HEK293 (cell line): ENCODE data around the gene LTN1.

Source experiments
- EGR2 ChIP-seq: fragments of 450-650 bp; formaldehyde crosslinking; IDR thresholded peaks from 2 replicates; pipeline ENCODE4 v1.5.1; 2016; ENCODE audit warnings: low read depth, missing biosample characterization, missing genetic modification characterization
- ELK4 ChIP-seq: IDR thresholded peaks from 2 replicates; pipeline ENCODE4 v1.6.1; 2011; ENCODE audit warnings: mild to moderate bottlenecking, low read depth, low read length, borderline replicate concordance
- IKZF3 ChIP-seq: fragments of 450-650 bp; IDR thresholded peaks from 2 replicates; pipeline ENCODE4 v1.5.0; 2018; ENCODE audit warnings: missing biosample characterization, mild to moderate bottlenecking, missing genetic modification characterization, moderate library complexity
- KLF7 ChIP-seq: fragments of 450-650 bp; formaldehyde crosslinking; IDR thresholded peaks from 2 replicates; pipeline ENCODE4 v1.5.1; 2016; ENCODE audit warnings: missing biosample characterization, missing genetic modification characterization, borderline replicate concordance
- KLF9 ChIP-seq: fragments of 450-650 bp; formaldehyde crosslinking; IDR thresholded peaks from 2 replicates; pipeline ENCODE4 v1.5.1; 2016; ENCODE audit warnings: missing biosample characterization, missing genetic modification characterization, low read depth
- PRDM6 ChIP-seq: fragments of 450-650 bp; formaldehyde crosslinking; IDR thresholded peaks from 2 replicates; pipeline ENCODE4 v1.5.1; 2017; ENCODE audit warnings: missing biosample characterization, missing genetic modification characterization
- SCRT2 ChIP-seq: fragments of 450-650 bp; formaldehyde crosslinking; IDR thresholded peaks from 2 replicates; pipeline ENCODE4 v1.5.1; 2016; ENCODE audit warnings: missing biosample characterization, missing genetic modification characterization
- SP7 ChIP-seq: fragments of 450-650 bp; formaldehyde crosslinking; IDR thresholded peaks from 2 replicates; pipeline ENCODE4 v1.5.1; 2016; ENCODE audit warnings: missing biosample characterization, missing genetic modification characterization
- TRIM28 ChIP-seq: IDR thresholded peaks from 2 replicates; pipeline ENCODE4 v1.6.1; 2011; ENCODE audit warnings: low read length, control low read depth, borderline replicate concordance
- WT1 ChIP-seq: fragments of 450-650 bp; formaldehyde crosslinking; IDR thresholded peaks from 2 replicates; pipeline ENCODE4 v1.5.1; 2016; ENCODE audit warnings: missing biosample characterization, missing genetic modification characterization
- ZBTB20 ChIP-seq: fragments of 450-650 bp; formaldehyde crosslinking; IDR thresholded peaks from 2 replicates; pipeline ENCODE4 v1.5.1; 2016; ENCODE audit warnings: missing biosample characterization, missing genetic modification characterization
- ZBTB48 ChIP-seq: fragments of 450-650 bp; formaldehyde crosslinking; IDR thresholded peaks from 2 replicates; pipeline ENCODE4 v1.5.1; 2016; ENCODE audit warnings: missing biosample characterization, missing genetic modification characterization
- ZBTB6 ChIP-seq: fragments of 450-650 bp; formaldehyde crosslinking; IDR thresholded peaks from 2 replicates; pipeline ENCODE4 v1.5.1; 2017; ENCODE audit warnings: missing biosample characterization, missing genetic modification characterization
- ZBTB8A ChIP-seq: fragments of 450-650 bp; formaldehyde crosslinking; IDR thresholded peaks from 2 replicates; pipeline ENCODE4 v1.5.1; 2016; ENCODE audit warnings: missing biosample characterization, missing genetic modification characterization
- ZFP69B ChIP-seq: fragments of 450-650 bp; formaldehyde crosslinking; IDR thresholded peaks from 2 replicates; pipeline ENCODE4 v1.5.1; 2016; ENCODE audit warnings: missing biosample characterization, missing genetic modification characterization
- ZNF112 ChIP-seq: fragments of 450-650 bp; formaldehyde crosslinking; IDR thresholded peaks from 2 replicates; pipeline ENCODE4 v1.5.0; 2017; ENCODE audit warnings: missing biosample characterization, missing genetic modification characterization
- ZNF121 ChIP-seq: fragments of 450-650 bp; formaldehyde crosslinking; IDR thresholded peaks from 2 replicates; pipeline ENCODE4 v1.5.1; 2016; ENCODE audit warnings: missing biosample characterization, missing genetic modification characterization
- ZNF132 ChIP-seq: fragments of 450-650 bp; formaldehyde crosslinking; IDR thresholded peaks from 2 replicates; pipeline ENCODE4 v1.5.1; 2017; ENCODE audit warnings: missing biosample characterization, missing genetic modification characterization, borderline replicate concordance
- ZNF184 ChIP-seq: fragments of 450-650 bp; IDR thresholded peaks from 2 replicates; pipeline ENCODE4 v1.5.1; 2018; ENCODE audit warnings: missing biosample characterization, mild to moderate bottlenecking, missing genetic modification characterization
- ZNF274 ChIP-seq, 2 experiments: fragments of 200-500 bp in 1 of 2; fragments of 450-650 bp in 1 of 2; sonication (Bioruptor generic) in 1 of 2; formaldehyde crosslinking in 1 of 2; IDR thresholded peaks; 2 replicates each; pipeline versions ENCODE4 v1.5.1 to v1.6.1; 2014 to 2016; ENCODE audit warnings: borderline replicate concordance in 1 of 2, inconsistent platforms in 1 of 2, low read length in 1 of 2, missing biosample characterization in 1 of 2, missing genetic modification characterization in 1 of 2
- ZNF391 ChIP-seq: fragments of 450-650 bp; formaldehyde crosslinking; IDR thresholded peaks from 2 replicates; pipeline ENCODE4 v1.5.1; 2016; ENCODE audit warnings: low read depth, missing biosample characterization, missing genetic modification characterization, borderline replicate concordance
- ZNF394 ChIP-seq: fragments of 450-650 bp; formaldehyde crosslinking; IDR thresholded peaks from 2 replicates; pipeline ENCODE4 v1.5.1; 2016; ENCODE audit warnings: missing biosample characterization, missing genetic modification characterization, mild to moderate bottlenecking, moderate library complexity, borderline replicate concordance
- ZNF501 ChIP-seq: fragments of 450-650 bp; formaldehyde crosslinking; IDR thresholded peaks from 2 replicates; pipeline ENCODE4 v1.5.1; 2016; ENCODE audit warnings: missing biosample characterization, missing genetic modification characterization
- ZNF530 ChIP-seq: fragments of 450-650 bp; formaldehyde crosslinking; IDR thresholded peaks from 2 replicates; pipeline ENCODE4 v1.5.1; 2016; ENCODE audit warnings: low read depth, missing biosample characterization, missing genetic modification characterization
- ZNF548 ChIP-seq: fragments of 450-650 bp; formaldehyde crosslinking; IDR thresholded peaks from 2 replicates; pipeline ENCODE4 v1.5.1; 2016; ENCODE audit warnings: missing biosample characterization, missing genetic modification characterization
- ZNF555 ChIP-seq: fragments of 450-650 bp; formaldehyde crosslinking; conservative IDR thresholded peaks from 2 replicates; pipeline ENCODE4 v1.5.1; 2017; ENCODE audit warnings: missing biosample characterization, mild to moderate bottlenecking, missing genetic modification characterization, inconsistent platforms
- ZNF610 ChIP-seq: fragments of 450-650 bp; formaldehyde crosslinking; IDR thresholded peaks from 2 replicates; pipeline ENCODE4 v1.5.1; 2016; ENCODE audit warnings: missing biosample characterization, missing genetic modification characterization, borderline replicate concordance
- ZNF701 ChIP-seq: fragments of 450-650 bp; formaldehyde crosslinking; IDR thresholded peaks from 2 replicates; pipeline ENCODE4 v1.5.1; 2016; ENCODE audit warnings: missing biosample characterization, missing genetic modification characterization
- ZXDB ChIP-seq: fragments of 450-650 bp; formaldehyde crosslinking; IDR thresholded peaks from 2 replicates; pipeline ENCODE4 v1.5.1; 2016; ENCODE audit warnings: missing biosample characterization, missing genetic modification characterization
- TF ChIP-seq, protein P1 (sequence below): fragments of 450-650 bp; formaldehyde crosslinking; IDR thresholded peaks from 2 replicates; pipeline ENCODE4 v1.5.1; 2016; ENCODE audit warnings: missing biosample characterization, missing genetic modification characterization
- TF ChIP-seq, protein P2 (sequence below): fragments of 450-650 bp; formaldehyde crosslinking; IDR thresholded peaks from 2 replicates; pipeline ENCODE4 v1.5.1; 2016; ENCODE audit warnings: missing biosample characterization, missing genetic modification characterization

Gene LTN1

DNA sequence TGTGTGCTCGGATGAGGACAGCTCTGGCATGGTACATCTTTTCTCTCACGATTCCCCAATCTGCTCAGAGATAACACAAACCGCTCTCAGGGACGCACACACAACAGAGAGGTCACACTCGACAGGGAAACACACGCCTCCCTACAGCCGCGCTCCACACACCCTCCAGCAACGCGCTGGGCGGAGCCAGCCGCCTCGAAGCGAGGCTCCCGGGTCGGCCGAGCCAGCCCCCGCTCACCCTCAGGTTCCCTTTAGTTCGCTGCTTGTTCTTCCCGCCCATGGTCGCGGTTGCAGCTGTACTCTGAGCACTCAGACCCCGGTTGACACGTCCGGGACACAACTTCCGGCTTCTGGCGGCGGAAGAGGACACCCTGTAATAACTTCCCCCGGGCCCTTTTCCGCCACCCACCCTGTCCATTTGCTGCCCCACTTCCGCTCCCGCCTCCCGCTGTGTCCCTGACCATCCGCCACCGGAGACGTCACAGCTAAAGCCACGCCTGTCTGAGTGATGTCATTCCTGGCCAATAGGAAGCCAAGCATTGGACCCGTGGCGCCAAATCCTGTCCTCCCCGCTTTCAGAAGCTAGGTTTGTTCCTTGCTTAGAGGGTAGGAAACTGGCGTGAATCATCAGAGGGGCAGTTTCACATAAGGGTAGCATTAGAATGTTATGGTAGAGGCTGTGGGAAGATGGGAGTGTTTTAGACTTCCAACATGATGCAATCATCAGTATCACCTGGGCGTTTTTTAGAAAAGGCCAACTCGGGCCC, at the start of gene LTN1 (continued):
- TF ChIP-seq ZNF274 (IDR thresholded peaks at IDR 0.05; ENCODE audit: low read length) = no peak
- TF ChIP-seq ZNF274 (tag by site-specific recombination; IDR thresholded peaks at IDR 0.05; ENCODE audit: borderline replicate concordance) = no peak
- TF ChIP-seq, protein P1, sequence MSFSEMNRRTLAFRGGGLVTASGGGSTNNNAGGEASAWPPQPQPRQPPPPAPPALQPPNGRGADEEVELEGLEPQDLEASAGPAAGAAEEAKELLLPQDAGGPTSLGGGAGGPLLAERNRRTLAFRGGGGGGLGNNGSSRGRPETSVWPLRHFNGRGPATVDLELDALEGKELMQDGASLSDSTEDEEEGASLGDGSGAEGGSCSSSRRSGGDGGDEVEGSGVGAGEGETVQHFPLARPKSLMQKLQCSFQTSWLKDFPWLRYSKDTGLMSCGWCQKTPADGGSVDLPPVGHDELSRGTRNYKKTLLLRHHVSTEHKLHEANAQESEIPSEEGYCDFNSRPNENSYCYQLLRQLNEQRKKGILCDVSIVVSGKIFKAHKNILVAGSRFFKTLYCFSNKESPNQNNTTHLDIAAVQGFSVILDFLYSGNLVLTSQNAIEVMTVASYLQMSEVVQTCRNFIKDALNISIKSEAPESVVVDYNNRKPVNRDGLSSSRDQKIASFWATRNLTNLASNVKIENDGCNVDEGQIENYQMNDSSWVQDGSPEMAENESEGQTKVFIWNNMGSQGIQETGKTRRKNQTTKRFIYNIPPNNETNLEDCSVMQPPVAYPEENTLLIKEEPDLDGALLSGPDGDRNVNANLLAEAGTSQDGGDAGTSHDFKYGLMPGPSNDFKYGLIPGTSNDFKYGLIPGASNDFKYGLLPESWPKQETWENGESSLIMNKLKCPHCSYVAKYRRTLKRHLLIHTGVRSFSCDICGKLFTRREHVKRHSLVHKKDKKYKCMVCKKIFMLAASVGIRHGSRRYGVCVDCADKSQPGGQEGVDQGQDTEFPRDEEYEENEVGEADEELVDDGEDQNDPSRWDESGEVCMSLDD (tag by site-specific recombination) = no peak; the same call in 1 of the 2 replicates
- TF ChIP-seq ZNF701 = no peak
- TF ChIP-seq KLF9 = peak; percentile 68
- 0 out of 2 replicates have a peak, but pooled peaks have one; percentile 8 for TF ChIP-seq ZNF548 (tag by site-specific recombination)
- 0 out of 2 replicates have a peak, but pooled peaks have one; percentile 12 for TF ChIP-seq ZBTB6 (tag by site-specific recombination)
- peak; percentile 55; the same call in 1 of the 2 replicates for TF ChIP-seq WT1 (tag by site-specific recombination)
- TF ChIP-seq ZNF555 = no peak
- no peak for TF ChIP-seq ZNF121 (tag by site-specific recombination)
- TF ChIP-seq ZNF394 (tag by site-specific recombination) = peak; percentile 80; the same call in 1 of the 2 replicates
- peak; percentile 82; the same call in 1 of the 2 replicates for TF ChIP-seq ELK4
- peak; percentile 99 for TF ChIP-seq ZXDB
- TF ChIP-seq ZNF132 (tag by site-specific recombination) = no peak
- peak; percentile 53; the same call in 1 of the 2 replicates for TF ChIP-seq ZNF391 (tag by site-specific recombination)
- TF ChIP-seq SCRT2 (tag by site-specific recombination) = peak; percentile 36
- TF ChIP-seq ZNF501 (tag by site-specific recombination) = peak; percentile 83; the same call in 1 of the 2 replicates
- TF ChIP-seq PRDM6 (tag by site-specific recombination) = no peak
- peak; percentile 94 for TF ChIP-seq SP7
- 0 out of 2 replicates have a peak, but pooled peaks have one; percentile 28 for TF ChIP-seq ZBTB48 (tag by site-specific recombination)
- TF ChIP-seq IKZF3 (tag by site-specific recombination) = no peak; the same call in 1 of the 2 replicates
- peak; percentile 68; the same call in 1 of the 2 replicates for TF ChIP-seq ZNF610
- TF ChIP-seq KLF7 (tag by site-specific recombination) = peak; percentile 85
- TF ChIP-seq ZBTB8A (tag by site-specific recombination) = peak; percentile 59; the same call in 1 of the 2 replicates
- TF ChIP-seq ZNF112 = no peak
- peak; percentile 92 for TF ChIP-seq EGR2 (tag by site-specific recombination)
- TF ChIP-seq, protein P2, sequence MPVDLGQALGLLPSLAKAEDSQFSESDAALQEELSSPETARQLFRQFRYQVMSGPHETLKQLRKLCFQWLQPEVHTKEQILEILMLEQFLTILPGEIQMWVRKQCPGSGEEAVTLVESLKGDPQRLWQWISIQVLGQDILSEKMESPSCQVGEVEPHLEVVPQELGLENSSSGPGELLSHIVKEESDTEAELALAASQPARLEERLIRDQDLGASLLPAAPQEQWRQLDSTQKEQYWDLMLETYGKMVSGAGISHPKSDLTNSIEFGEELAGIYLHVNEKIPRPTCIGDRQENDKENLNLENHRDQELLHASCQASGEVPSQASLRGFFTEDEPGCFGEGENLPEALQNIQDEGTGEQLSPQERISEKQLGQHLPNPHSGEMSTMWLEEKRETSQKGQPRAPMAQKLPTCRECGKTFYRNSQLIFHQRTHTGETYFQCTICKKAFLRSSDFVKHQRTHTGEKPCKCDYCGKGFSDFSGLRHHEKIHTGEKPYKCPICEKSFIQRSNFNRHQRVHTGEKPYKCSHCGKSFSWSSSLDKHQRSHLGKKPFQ = 0 out of 2 replicates have a peak, but pooled peaks have one; percentile 46
- peak; percentile 95 for TF ChIP-seq ZBTB20 (tag by site-specific recombination)
- peak; percentile 60; the same call in 1 of the 2 replicates for TF ChIP-seq ZFP69B (tag by site-specific recombination)
- no peak for TF ChIP-seq ZNF530 (tag by site-specific recombination)
- peak; percentile 14; the same call in 1 of the 2 replicates for TF ChIP-seq ZNF184 (tag by site-specific recombination)
- TF ChIP-seq TRIM28 = 0 out of 2 replicates have a peak, but pooled peaks have one; percentile 13
